Naive thymus-derived CD4-positive, alpha-beta T cell (primary cell): ENCODE results near the gene TMEM45B. TPM values are rescaled to one million over a fixed set of nuclear protein-coding genes. Genes with fewer than 3 reads are reported as not detected.

ENCODE experiments used
- ATAC-seq: fragments of 150-1000 bp; cut with Tn5 transposase; 2 replicates; pipeline ENCODE4 v1.10.0; 2021; ENCODE audit warnings: mild to moderate bottlenecking, moderate library complexity
- CTCF ChIA-PET: fragments of 350-600 bp; sonication (Branson Sonifier 250); formaldehyde crosslinking; loops from one replicate; lab custom pipeline; 2021; ENCODE audit warnings: antibody characterized with exemption; lab: Charles Lee
- POLR2A ChIA-PET: fragments of 350-600 bp; sonication (Branson Sonifier 250); formaldehyde crosslinking; loops from one replicate; lab custom pipeline; 2021; ENCODE audit warnings: antibody characterized with exemption, inconsistent platforms; lab: Charles Lee
- DNase-seq, 9 donors: peaks; one replicate each; pipeline versions ENCODE4 v3.0.0 to v3.0.0-alpha.2; 2020 to 2022; ENCODE audit warnings: mixed read lengths in 1 of 9
- H3K27ac ChIP-seq: one replicate; pipeline ENCODE4 v1.7.0; 2013; ENCODE audit warnings: mild to moderate bottlenecking, low read depth, low read length, moderate library complexity
- H3K27me3 ChIP-seq, 2 donors: one replicate each; pipeline ENCODE4 v1.7.0; 2013; ENCODE audit warnings: low read length in 2 of 2, mild to moderate bottlenecking in 2 of 2, moderate library complexity in 2 of 2; ENCODE audit not compliant: control insufficient read depth in 2 of 2, insufficient read depth in 2 of 2
- H3K36me3 ChIP-seq, 3 experiments: 1 replicate in 2 of 3; 2 replicates in 1 of 3; pipeline ENCODE4 v1.7.0; 2013; ENCODE audit warnings: low read length in 3 of 3, mild to moderate bottlenecking in 3 of 3, moderate library complexity in 1 of 3; ENCODE audit not compliant: insufficient read depth in 3 of 3, control insufficient read depth in 2 of 3
- H3K4me1 ChIP-seq, 2 donors: one replicate each; pipeline ENCODE4 v1.7.0; 2013; ENCODE audit warnings: low read length in 2 of 2, mild to moderate bottlenecking in 2 of 2, moderate library complexity in 1 of 2; ENCODE audit not compliant: control insufficient read depth in 2 of 2, insufficient read depth in 2 of 2
- H3K4me3 ChIP-seq: 2 replicates; pipeline ENCODE4 v1.7.0; 2013; ENCODE audit warnings: mild to moderate bottlenecking, low read length
- H3K9me3 ChIP-seq, 3 experiments: 1 replicate in 2 of 3; 2 replicates in 1 of 3; pipeline ENCODE4 v1.7.0; 2013; ENCODE audit warnings: low read length in 3 of 3; ENCODE audit not compliant: control insufficient read depth in 2 of 3
- H3K27ac Mint-ChIP-seq, 9 donors: one replicate each; pipeline ENCODE4 v1.8.0; 2020 to 2022; ENCODE audit warnings: mixed read lengths in 9 of 9, mild to moderate bottlenecking in 8 of 9, moderate library complexity in 5 of 9, inconsistent platforms in 2 of 9
- H3K27me3 Mint-ChIP-seq, 5 donors: one replicate each; pipeline ENCODE4 v1.8.0; 2021 to 2022; ENCODE audit warnings: mixed read lengths in 5 of 5, mild to moderate bottlenecking in 1 of 5
- H3K36me3 Mint-ChIP-seq, 5 donors: one replicate each; pipeline ENCODE4 v1.8.0; 2020 to 2022; ENCODE audit warnings: mixed read lengths in 5 of 5, mild to moderate bottlenecking in 3 of 5, inconsistent platforms in 1 of 5
- H3K4me1 Mint-ChIP-seq, 7 donors: one replicate each; pipeline ENCODE4 v1.8.0; 2020 to 2022; ENCODE audit warnings: mixed read lengths in 7 of 7, mild to moderate bottlenecking in 3 of 7, inconsistent platforms in 1 of 7
- H3K4me3 Mint-ChIP-seq, 10 donors: one replicate each; pipeline ENCODE4 v1.8.0; 2020 to 2022; ENCODE audit warnings: mild to moderate bottlenecking in 10 of 10, mixed read lengths in 10 of 10, moderate library complexity in 6 of 10, inconsistent platforms in 2 of 10
- H3K9me3 Mint-ChIP-seq, 11 donors: one replicate each; pipeline ENCODE4 v1.8.0; 2020 to 2022; ENCODE audit warnings: mixed read lengths in 11 of 11, mild to moderate bottlenecking in 4 of 11, inconsistent platforms in 1 of 11, moderate library complexity in 1 of 11
- intact Hi-C, 2 donors: fragments of 100-400 bp; cut with micrococcal nuclease; formaldehyde crosslinking; loops; one replicate each; pipeline ENCODE4 v1.15.1; 2023
- polyA plus RNA-seq, 2 donors: library from polyadenylated mRNA; unstranded; fragments of 300-500 nt; fragmentation: Illumina TruSeq; gene quantifications; one replicate each; pipeline ENCODE4 v1.2.3, GENCODE V29; 2021
- total RNA-seq, 6 experiments: library from RNA in 5 of 6; stranded (reverse) in 5 of 6; gene quantifications; 1 replicate in 5 of 6; 2 replicates in 1 of 6; pipeline ENCODE4 v1.2.3 and lab custom pipeline; 2021 to 2026

The TMEM45B gene
- total and polyA plus RNA-seq, 7 experiments from 2014 or later, result 2.3 to 40.8 (median 11.9) TPM

DNA sequence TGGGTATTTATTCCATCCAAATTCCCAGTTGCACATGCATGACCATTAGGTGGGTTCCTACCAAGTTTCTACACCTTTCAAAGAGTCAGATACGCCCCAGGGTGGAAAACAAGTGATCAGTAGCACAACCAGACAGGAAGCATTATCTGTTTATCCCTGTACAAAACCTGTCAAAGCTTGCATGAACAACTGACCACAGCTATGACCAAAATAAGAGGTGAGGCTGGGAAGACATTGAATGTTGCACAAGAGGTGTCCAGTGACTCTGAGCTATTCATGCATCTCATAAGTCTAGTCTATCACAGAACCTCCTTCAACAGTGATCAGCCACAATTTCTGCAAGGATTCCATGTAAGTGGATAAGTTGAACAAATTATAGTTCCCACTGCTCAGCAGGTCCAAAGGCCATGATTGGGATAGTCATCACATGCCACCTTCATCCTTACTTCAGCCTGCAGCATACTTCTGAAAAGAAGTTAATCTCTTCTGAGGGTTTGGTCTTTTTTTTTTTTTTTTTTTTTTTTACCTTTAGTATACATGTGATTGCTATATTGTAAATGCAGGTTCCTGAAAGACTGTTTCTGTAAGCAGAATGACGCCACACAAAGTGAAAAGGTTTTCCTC lies 28.0 kb upstream of the TMEM45B start:
- no peak overlapping the region for H3K4me3 ChIP-seq

DNA sequence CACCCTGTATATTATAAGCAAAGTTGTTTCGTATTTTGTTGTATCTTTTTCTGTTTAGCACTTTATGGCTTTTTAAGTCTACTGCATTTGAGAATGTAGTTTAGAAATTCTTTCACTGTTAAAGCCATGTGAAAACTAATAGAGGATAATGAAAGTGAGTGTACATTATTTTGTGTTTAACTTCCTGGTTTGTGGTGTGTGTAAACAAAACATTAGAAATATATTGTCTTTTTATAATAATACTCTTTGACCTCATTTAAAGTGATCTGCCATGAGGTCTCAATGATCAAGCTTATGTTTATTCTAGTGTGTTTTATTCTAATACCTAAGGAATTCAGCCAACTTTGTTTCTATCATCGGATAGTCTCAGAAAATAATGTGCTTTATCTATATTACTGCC lies 27.4 kb upstream of the TMEM45B start:
- H3K27ac Mint-ChIP-seq, result no peak overlapping the region
- H3K36me3 Mint-ChIP-seq, result peaks cover 0 to 8% (median 4%) of the 10 kb centered on the region in 5 donors
- ATAC-seq (no peak), DNase-seq (no peak)
- peaks cover 0 to 2% (median 0%) of the 10 kb centered on the region in 11 donors for H3K9me3 Mint-ChIP-seq
- H3K27me3 Mint-ChIP-seq, result peaks cover 0 to 4% (median 0%) of the 10 kb centered on the region in 5 donors
- no peaks in the 10 kb centered on the region for H3K4me1 ChIP-seq
- ChIA-PET POLR2A (interaction anchor here (0.9 to 2.0 kb wide), 3 partner anchors 9 to 66 kb away, joined by 3 to 8 read pairs (median 7); no protein-coding TSS in a partner anchor), CTCF (interaction anchor here (0.7 kb wide), 1 partner anchor 74 kb away, joined by 5 read pairs; no protein-coding TSS in a partner anchor)
- H3K4me1 Mint-ChIP-seq, result peaks cover 6 to 39% (median 14%) of the 10 kb centered on the region in 7 donors
- intact Hi-C loops, result loop anchor here in 1 of 2 donors (5.0 kb wide), 1 partner anchor 79 kb away; no protein-coding TSS in a partner anchor
- no peak overlapping the region for H3K27ac ChIP-seq
- H3K36me3 ChIP-seq, result no peaks in the 10 kb centered on the region
- H3K4me3 ChIP-seq, result no peak overlapping the region
- H3K27me3 ChIP-seq, result no peaks in the 10 kb centered on the region
- no peak overlapping the region for H3K4me3 Mint-ChIP-seq
- H3K9me3 ChIP-seq, result no peaks in the 10 kb centered on the region

More for the DNA sequence above, 28.0 kb upstream of the TMEM45B start:
- H3K4me1 ChIP-seq, result no peaks in the 10 kb centered on the region
- intact Hi-C loops, result loop anchor here in 1 of 2 donors (5.0 kb wide), 1 partner anchor 80 kb away; no protein-coding TSS in a partner anchor
- ATAC-seq (no peak), DNase-seq (no peak)
- Mint-ChIP-seq H3K9me3 (peaks cover 0 to under 1% (median 0%) of the 10 kb centered on the region in 11 donors), H3K27ac (peak overlapping the region in 1 of 9 donors; percentile 28), H3K4me3 (no peak overlapping the region), H3K36me3 (peaks cover 0 to 6% (median 4%) of the 10 kb centered on the region in 5 donors), H3K27me3 (peaks cover 0 to 4% (median 0%) of the 10 kb centered on the region in 5 donors), H3K4me1 (peaks cover 6 to 37% (median 14%) of the 10 kb centered on the region in 7 donors)
- no peaks in the 10 kb centered on the region for H3K27me3 ChIP-seq
- H3K27ac ChIP-seq, result no peak overlapping the region
- ChIA-PET CTCF (interaction anchor here (0.7 to 2.0 kb wide), 2 partner anchors 74 to 138 kb away, joined by 5 to 10 read pairs; no protein-coding TSS in a partner anchor), POLR2A (interaction anchor here (0.6 to 2.5 kb wide), 6 partner anchors 10 to 79 kb away, joined by 3 to 8 read pairs (median 6); no protein-coding TSS in a partner anchor)
- H3K9me3 ChIP-seq, result no peaks in the 10 kb centered on the region
- H3K36me3 ChIP-seq, result no peaks in the 10 kb centered on the region

DNA sequence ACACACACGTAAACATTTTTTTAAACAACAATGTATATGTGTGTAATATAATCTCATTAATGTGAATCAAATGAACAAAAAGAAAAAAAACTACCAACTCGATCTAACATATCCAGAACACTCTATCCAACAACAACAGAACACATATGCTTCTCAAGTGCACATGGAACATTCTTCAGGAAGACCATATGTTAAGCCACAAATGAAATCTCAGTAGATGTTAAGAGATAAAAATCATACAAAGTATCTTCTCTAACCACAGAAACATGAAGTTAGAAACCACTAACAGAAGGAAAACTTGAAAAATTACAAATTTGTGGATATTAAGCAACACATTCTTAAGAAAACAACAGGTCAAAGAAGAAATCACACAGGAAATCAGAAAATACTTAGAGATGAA lies 25.5 kb upstream of the TMEM45B start:
- peak overlapping the region in 6 of 9 donors; percentile 5 to 72 (median 34) for H3K27ac Mint-ChIP-seq
- H3K36me3 Mint-ChIP-seq, result peaks cover 0 to 15% (median 11%) of the 10 kb centered on the region in 5 donors
- Histone ChIP-seq H3K36me3 (no peaks in the 10 kb centered on the region), H3K27me3 (no peaks in the 10 kb centered on the region), H3K4me1 (no peaks in the 10 kb centered on the region), H3K9me3 (no peaks in the 10 kb centered on the region), H3K4me3 (no peak overlapping the region), H3K27ac (no peak overlapping the region)
- no peak for ATAC-seq
- peaks cover 6 to 39% (median 14%) of the 10 kb centered on the region in 7 donors for H3K4me1 Mint-ChIP-seq
- H3K27me3 Mint-ChIP-seq, result peaks cover 0 to 4% (median 0%) of the 10 kb centered on the region in 5 donors
- H3K4me3 Mint-ChIP-seq, result peak overlapping the region in 3 of 10 donors; percentile 24 to 34 (median 33)
- CTCF ChIA-PET, result interaction anchor here (0.7 to 1.5 kb wide), 2 partner anchors 83 to 105 kb away, joined by 3 to 4 read pairs; partner anchors contain the start of gene NFRKB
- intact Hi-C loops, result loop anchor here in 1 of 2 donors (2.0 kb wide), 2 partner anchors 15 to 25 kb away; partner anchors contain the start of gene TMEM45B
- H3K9me3 Mint-ChIP-seq, result peaks cover 0 to 5% (median 0%) of the 10 kb centered on the region in 11 donors
- POLR2A ChIA-PET, result interaction anchor here (0.8 to 2.1 kb wide), 4 partner anchors 9 to 213 kb away, joined by 3 to 8 read pairs (median 4); partner anchors contain the start of genes NFRKB and PRDM10
- peak in 1 of 9 donors; percentile 3 for DNase-seq

DNA sequence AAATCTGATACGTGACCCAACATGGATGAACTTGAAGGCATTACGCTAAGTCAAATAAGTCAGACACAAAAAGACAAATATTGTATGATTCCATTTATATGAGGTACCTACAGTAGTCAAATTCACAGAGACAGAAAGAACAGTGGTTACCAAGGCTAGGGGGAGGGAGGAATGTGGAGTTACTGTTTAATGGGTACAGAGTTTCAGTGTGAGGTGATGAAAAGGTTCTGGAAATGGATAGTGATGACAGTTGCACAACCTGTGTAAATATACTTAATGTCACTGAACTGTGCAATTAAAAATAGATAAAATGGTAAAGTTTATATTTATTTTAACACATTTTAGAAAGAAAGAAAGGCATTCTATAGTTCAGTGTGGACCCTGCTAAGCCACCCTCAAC lies 24.1 kb upstream of the TMEM45B start:
- H3K4me3 ChIP-seq, result no peak overlapping the region
- Mint-ChIP-seq H3K36me3 (peaks cover 0 to 26% (median 20%) of the 10 kb centered on the region in 5 donors), H3K4me1 (peaks cover 6 to 31% (median 13%) of the 10 kb centered on the region in 7 donors), H3K27me3 (peaks cover 0 to 7% (median 0%) of the 10 kb centered on the region in 5 donors), H3K4me3 (no peak overlapping the region), H3K27ac (peak overlapping the region in 2 of 9 donors; percentile 46 to 71), H3K9me3 (peaks cover 0 to 13% (median 9%) of the 10 kb centered on the region in 11 donors)
- no peaks in the 10 kb centered on the region for H3K36me3 ChIP-seq
- no peak overlapping the region for H3K27ac ChIP-seq
- no peaks in the 10 kb centered on the region for H3K27me3 ChIP-seq
- intact Hi-C loops, result loop anchor here in 1 of 2 donors (2.0 kb wide), 2 partner anchors 13 to 23 kb away; partner anchors contain the start of gene TMEM45B
- H3K9me3 ChIP-seq, result no peaks in the 10 kb centered on the region
- POLR2A ChIA-PET, result no interaction called here
- no peaks in the 10 kb centered on the region for H3K4me1 ChIP-seq
- DNase-seq, result no peak
- CTCF ChIA-PET, result no interaction called here
- no peak for ATAC-seq

DNA sequence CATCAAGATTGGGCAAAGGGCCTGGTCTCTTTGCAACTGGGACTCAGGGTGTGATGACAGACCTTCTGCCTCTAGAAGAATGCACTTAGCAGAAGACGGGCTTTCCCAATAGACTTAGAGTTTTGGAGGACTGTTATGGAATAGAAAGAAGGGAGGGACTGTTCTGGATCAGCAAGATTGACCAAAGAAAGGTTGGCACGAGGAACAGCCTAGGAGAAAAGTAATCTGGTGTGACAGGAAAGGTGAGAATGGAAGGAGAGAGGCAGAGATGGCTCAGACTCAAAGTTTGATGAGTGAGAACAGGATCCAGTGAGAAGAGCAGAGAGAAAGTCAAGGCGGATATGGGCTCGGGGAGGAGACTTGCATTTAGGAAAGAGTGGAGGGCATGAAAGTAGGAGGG lies 23.0 kb upstream of the TMEM45B start:
- no peak overlapping the region for H3K4me3 ChIP-seq
- H3K9me3 ChIP-seq, result no peaks in the 10 kb centered on the region
- peaks cover 6 to 34% (median 13%) of the 10 kb centered on the region in 7 donors for H3K4me1 Mint-ChIP-seq
- ChIA-PET CTCF (no interaction called here), POLR2A (interaction anchor here (0.6 to 0.8 kb wide), 2 partner anchors 10 to 44 kb away, joined by 4 to 8 read pairs; no protein-coding TSS in a partner anchor)
- no peak overlapping the region for H3K27ac ChIP-seq
- H3K27ac Mint-ChIP-seq, result peak overlapping the region in 2 of 9 donors; percentile 7 to 18
- intact Hi-C loops, result no loop called here
- no peaks in the 10 kb centered on the region for H3K4me1 ChIP-seq
- ATAC-seq (no peak), DNase-seq (no peak)
- peaks cover 0 to 32% (median 25%) of the 10 kb centered on the region in 5 donors for H3K36me3 Mint-ChIP-seq
- H3K4me3 Mint-ChIP-seq, result no peak overlapping the region
- no peaks in the 10 kb centered on the region for H3K27me3 ChIP-seq
- peaks cover 0 to 13% (median 9%) of the 10 kb centered on the region in 11 donors for H3K9me3 Mint-ChIP-seq
- no peaks in the 10 kb centered on the region for H3K36me3 ChIP-seq
- H3K27me3 Mint-ChIP-seq, result peaks cover 0 to 7% (median 0%) of the 10 kb centered on the region in 5 donors

DNA sequence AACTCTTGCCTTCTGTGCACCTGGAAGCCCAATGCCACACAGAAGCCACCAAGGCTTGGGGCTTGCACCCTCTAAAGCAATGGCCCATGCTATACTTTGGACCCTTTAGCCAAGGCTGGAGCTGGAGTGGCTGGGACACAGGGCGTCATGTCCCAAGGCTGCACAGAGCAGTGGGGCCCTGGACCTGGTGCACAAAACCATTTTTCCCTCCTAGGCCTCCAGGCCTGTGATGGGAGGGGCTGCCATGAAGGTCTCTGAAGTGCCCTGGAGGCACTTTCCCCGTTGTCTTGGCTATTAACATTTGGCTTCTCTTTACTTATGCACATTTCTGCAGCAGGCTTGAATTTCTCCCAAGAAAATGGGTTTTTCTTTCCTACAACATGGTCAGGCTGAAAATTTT lies 20.6 kb upstream of the TMEM45B start:
- ChIA-PET POLR2A (interaction anchor here (0.8 to 1.1 kb wide), 2 partner anchors 8 to 9 kb away, joined by 3 read pairs; no protein-coding TSS in a partner anchor), CTCF (interaction anchor here (1.1 kb wide), 1 partner anchor 86 kb away, joined by 3 read pairs; no protein-coding TSS in a partner anchor)
- H3K4me1 Mint-ChIP-seq, result peaks cover 11 to 44% (median 24%) of the 10 kb centered on the region in 7 donors
- ATAC-seq (no peak), DNase-seq (no peak)
- peaks cover 0 to 4% (median 0%) of the 10 kb centered on the region in 3 experiments for H3K9me3 ChIP-seq
- intact Hi-C loops, result no loop called here
- no peak overlapping the region for H3K4me3 Mint-ChIP-seq
- no peak overlapping the region for H3K4me3 ChIP-seq
- H3K27ac ChIP-seq, result no peak overlapping the region
- no peak overlapping the region for H3K27ac Mint-ChIP-seq
- H3K4me1 ChIP-seq, result peaks cover 0 to 6% of the 10 kb centered on the region in 2 donors
- peaks cover 8 to 31% (median 18%) of the 10 kb centered on the region in 11 donors for H3K9me3 Mint-ChIP-seq
- peaks cover 13 to 54% (median 41%) of the 10 kb centered on the region in 5 donors for H3K36me3 Mint-ChIP-seq
- peaks cover 0 to 9% (median 4%) of the 10 kb centered on the region in 5 donors for H3K27me3 Mint-ChIP-seq
- no peaks in the 10 kb centered on the region for H3K27me3 ChIP-seq
- H3K36me3 ChIP-seq, result no peaks in the 10 kb centered on the region
